HG03432 (cell line): ENCODE measurements around the gene ATAT1.

Experiments
- ATAC-seq: cut with Tn5 transposase; IDR thresholded peaks from one replicate; pipeline ENCODE4 v1.9.1; 2021; ENCODE audit warnings: mild to moderate bottlenecking, moderate library complexity; ENCODE audit not compliant: unreplicated experiment

The ATAT1 gene

GRCh38 chr6:30613251-30614043, 13.2 kb upstream of the ATAT1 start:
- ATAC-seq: no peak

- no peak for ATAC-seq
These were observed 12.4 kb upstream of the ATAT1 start for GRCh38 chr6:30614044-30614842.

DNA sequence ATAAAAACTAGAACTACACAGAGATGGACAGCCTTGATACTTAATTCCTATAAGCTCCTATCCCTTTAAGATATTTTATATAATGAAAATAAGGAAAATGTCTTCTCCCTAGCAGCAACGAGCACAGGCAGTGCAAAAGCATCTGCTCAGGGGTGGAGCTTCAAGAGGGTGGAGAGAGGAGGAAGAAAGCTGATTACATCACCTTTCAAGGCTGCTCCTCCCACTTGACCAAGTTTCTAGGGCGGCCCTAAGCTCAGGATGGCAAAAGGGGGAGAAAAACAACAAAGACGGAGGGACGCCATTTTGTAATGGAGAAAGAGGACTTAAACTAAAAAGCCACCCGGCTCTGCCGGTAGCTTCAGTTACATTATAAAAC, 11.8 kb upstream of the ATAT1 start:
- peak; percentile 39 for ATAC-seq

DNA sequence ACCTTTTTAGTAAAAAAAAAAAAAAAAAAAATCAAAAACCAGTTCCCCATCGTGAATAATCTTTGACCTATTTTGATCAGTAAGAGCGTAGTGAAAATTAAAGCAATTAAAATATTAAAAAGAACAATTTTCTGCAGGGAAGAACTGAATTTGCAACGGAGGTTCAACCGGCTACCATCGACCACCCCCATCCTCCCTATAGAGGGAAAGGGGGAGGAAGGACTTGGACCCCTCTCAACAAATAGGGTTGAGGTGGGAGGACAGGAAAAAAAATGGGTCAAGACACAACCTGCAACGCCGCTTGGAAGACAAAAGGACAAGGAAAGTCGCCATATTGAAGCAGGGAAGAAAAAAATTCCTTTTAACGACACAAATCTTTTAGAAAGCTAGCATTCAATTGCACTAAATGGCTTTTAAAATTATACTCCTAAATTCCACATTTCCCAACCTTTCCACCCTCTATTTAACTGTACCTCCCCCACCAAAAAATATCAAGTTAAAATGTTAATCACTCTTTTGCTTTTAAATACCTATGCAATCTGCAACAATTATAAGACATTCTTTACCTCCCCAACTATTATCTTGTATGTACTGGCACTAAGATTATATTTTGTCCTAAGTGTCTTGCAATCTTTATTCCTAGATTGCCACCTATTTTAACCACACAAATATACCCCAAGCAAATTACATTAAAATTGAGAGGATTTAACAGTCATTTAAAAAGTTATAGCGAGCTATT, 11.3 kb upstream of the ATAT1 start:
- ATAC-seq: no peak

DNA sequence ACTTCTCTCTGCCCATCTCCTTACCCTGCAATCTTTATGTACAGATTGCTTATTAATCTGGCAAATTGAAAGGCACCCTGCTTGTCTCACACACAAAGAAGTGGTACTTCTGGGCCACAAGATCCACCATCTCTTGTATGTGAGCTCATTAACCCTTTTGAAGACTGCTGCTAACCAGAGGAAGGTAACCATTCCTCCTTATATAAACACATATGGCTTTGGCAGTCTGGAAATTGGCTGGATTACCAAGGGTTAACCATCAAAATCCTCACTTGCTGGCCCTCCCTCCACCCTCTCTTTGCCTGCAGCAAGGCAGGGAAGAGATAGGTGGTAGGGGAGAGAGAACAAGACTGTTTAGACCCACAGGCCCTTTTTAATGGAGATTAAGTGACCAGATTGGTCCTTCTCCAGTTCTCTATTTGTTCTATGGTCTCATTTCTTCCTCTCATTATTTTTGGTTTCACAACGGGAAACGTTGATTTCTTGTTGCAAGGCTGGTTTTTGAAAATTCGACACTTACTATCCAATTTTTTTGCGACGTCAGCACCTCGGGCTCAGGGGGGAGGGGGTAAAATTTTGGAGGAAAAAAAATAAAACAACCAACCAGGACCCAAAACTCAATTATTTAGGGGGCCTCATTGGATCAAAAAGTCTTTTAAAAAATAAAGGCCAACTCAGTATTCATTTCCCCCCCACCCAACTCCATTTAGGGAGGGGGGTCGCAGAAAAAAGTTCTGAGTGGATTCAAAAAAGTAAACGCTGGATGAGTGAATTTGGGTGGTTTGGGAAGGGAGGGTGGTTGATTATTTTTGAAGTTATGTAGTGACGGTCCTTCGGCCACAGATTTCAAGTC, 10.5 kb upstream of the ATAT1 start:
- no peak for ATAC-seq

DNA sequence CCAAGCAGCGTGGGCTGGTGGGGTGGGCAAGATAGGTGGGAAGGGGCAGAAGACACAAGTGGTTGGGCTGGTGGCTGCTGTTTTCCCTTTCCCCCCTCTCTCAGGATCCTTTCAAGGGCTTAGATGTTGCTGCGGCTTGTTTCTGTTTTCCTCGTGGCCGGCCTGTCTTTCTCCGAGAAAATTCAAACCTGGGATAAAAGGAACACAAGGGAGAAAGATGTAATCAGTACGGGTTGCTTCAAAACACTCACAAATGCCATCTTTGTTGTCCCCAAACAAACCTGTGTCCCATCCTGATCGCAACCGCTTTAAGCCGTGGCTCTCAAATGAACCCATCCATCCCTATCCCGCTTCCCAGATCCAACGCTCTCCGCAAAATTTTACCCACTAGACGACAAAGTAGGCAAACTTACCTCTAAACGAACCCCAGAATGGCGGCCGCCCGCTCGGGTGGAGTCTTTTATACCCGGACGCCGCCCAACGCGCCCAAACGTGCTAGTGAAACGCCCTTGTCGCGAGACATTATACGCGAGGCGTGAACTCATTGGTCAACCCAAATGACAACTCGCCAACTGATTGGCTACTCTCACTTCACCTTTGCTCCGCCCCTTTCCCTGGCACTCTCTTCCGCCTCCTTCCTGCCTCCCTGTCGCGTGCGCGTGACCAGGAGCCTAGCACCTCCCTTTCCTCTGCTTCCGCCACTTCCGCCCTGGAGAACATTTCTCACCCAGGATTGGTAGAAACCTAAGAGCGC, 9.7 kb upstream of the ATAT1 start, which contains the start of gene PPP1R10:
TSS of gene PPP1R10 (minus strand) at position 433 of the 754 bp plus-strand sequence. CDS start 7,299 bp downstream, outside the sequence.
- peak; percentile 80 for ATAC-seq

DNA sequence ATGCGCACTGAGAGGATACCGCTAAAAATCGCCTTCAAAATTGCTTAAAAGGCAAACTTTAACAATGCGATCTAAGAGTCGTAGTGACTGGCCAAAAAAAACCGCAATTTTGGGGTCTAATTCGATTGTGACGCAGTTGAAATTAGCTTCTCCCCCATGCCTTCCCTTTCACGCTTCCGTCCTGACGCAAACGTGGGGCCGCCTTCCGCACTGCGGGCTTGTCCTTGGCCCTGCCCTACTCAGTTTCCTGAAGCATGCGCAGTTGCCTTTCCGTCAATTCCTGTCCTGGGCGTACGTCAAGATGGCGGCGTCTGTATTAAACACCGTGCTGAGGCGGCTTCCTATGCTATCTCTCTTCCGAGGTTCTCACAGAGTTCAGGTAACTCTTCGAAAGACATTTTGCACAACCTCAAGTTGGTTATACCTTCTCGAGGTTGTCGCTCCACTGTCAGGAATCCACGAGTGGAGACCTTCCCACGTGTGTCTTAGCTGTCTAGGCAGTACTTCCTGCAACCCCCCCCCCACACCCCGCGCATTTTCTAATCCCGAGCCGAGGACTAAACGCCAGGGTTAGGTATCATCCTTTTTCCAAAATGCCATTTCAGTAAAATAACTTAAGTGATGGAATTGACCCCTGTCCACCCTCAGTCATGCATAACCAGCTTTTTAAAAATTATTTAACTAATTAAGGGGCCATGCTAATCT, 9.0 kb upstream of the ATAT1 start, which contains the start of gene MRPS18B:
TSS of gene MRPS18B (plus strand) at position 276 of the 705 bp plus-strand sequence. CDS start at position 302, 26 bp downstream.
- ATAC-seq: peak; percentile 73

- no peak for ATAC-seq
These were observed 8.3 kb upstream of the ATAT1 start for GRCh38 chr6:30618270-30618797.

DNA sequence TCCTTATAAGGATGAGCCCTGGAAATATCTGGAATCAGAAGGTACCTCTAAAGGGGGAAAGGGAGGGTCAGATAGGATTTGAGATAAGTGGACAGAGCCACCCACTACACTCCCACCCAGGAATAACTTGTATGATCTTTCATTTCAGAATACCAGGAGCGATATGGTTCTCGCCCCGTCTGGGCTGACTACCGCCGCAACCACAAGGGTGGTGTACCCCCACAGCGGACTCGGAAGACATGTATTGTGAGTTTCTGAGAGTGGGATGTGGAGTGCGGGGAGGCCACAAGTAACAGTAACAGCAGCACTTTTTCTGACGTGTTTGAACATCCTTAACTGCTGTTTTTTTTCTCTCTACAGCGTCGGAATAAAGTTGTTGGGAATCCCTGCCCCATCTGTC, 7.1 kb upstream of the ATAT1 start:
- ATAC-seq: no peak

GRCh38 chr6:30625511-30625910, 1.2 kb upstream of the ATAT1 start:
- no peak for ATAC-seq

DNA sequence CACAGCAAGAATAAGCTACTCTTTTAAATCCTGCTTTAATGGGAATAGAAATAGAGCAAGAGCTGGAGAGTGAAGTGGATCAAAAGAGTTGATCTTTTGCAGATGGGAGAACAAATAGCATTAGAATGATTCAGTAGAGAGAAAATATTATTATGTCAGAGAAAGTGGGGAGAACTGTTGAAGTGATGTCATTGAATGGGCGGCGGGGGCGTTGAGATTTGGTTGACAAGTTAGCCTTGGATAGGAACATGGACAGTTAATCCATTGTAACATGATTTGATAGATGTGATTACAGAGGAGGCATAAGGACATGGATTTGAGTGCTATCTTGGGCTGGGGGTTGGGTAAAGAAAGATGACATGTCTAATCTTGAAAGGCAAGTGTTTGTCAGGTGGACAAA, 9.2 kb downstream of the ATAT1 start:
- no peak for ATAC-seq

DNA sequence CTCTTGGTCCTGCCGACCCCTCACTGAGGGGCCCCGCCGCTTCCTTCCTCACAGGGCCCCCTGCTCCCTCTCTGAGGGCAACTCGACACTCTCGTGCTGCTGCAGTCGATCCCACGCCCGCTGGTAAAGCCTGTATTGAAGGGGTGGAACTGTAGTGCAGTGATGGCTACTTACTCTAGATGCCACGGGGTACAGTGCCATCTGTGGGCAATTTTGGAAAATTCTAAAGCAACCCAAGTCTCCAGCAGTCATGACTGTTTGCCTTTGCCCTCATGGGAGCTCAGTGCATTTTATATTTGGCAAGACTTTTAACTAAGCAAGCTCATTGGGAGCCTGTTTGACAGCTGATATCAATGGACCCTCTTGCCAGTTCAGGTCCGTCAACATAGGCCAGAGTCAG, 13.8 kb downstream of the ATAT1 start:
- no peak for ATAC-seq

GRCh38 chr6:30641048-30641447, 14.4 kb downstream of the ATAT1 start:
- no peak for ATAC-seq

- ATAC-seq: no peak
These were observed 17.0 kb downstream of the ATAT1 start for GRCh38 chr6:30643656-30644055.

- no peak for ATAC-seq
These were observed 18.1 kb downstream of the ATAT1 start for GRCh38 chr6:30644769-30645168.

DNA sequence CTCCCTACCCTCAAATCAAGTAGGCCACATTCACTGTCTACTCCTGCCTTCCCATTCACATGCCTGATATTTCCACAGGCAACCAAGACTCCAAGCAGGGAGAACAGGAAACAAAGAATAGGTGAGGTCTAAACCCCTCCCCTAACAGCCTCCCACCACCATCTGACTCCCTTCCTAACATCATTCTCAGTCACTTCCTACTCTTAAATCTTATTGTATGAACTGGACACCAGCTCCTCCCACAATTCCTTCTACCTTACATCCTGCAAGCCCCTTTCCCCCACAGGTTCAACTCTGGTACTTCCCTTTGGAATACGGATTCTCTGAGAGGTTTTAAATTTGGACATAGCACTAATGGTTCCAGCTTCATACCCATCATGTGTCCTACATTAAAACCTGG, 19.3 kb downstream of the ATAT1 start:
- ATAC-seq: no peak

- peak; percentile 59 for ATAC-seq
These were observed 20.0 kb downstream of the ATAT1 start, which contains the start of gene C6orf136 for GRCh38 chr6:30646450-30647241. Gene C6orf136, plus strand, starts transcription at chr6:30647133. Its CDS starts 99 bp downstream, at chr6:30647232.
